ENCODE data around the gene DENR.

Gene DENR

GRCh38 chr12:122732170-122732569, 20.5 kb upstream of the DENR start:
- DNase-seq (ENCODE audit: low read depth) = no peak

GRCh38 chr12:122732611-122733010, 20.0 kb upstream of the DENR start:
- TF ChIP-seq POLR2A (IDR thresholded peaks at IDR 0.05; ENCODE audit: extremely low read depth, insufficient read length) (no peak), CTCF (IDR thresholded peaks at IDR 0.05; ENCODE audit: low read depth, low read length) (no peak), MYC (IDR thresholded peaks at IDR 0.05; ENCODE audit: low read depth, low read length) (no peak), MAX (IDR thresholded peaks at IDR 0.05; ENCODE audit: low read depth, low read length) (no peak)
- DNase-seq (ENCODE audit: low read depth) = no peak
- no peak overlapping the region for H3K4me3 ChIP-seq (ENCODE audit: low read depth, low read length)

More at GRCh38 chr12:122732170-122732569, 20.5 kb upstream of the DENR start:
- TF ChIP-seq MAX (IDR thresholded peaks at IDR 0.05; ENCODE audit: low read depth, low read length) = no peak
- no peak for TF ChIP-seq CTCF (IDR thresholded peaks at IDR 0.05; ENCODE audit: low read depth, low read length)
- TF ChIP-seq POLR2A (IDR thresholded peaks at IDR 0.05; ENCODE audit: extremely low read depth, insufficient read length) = no peak
- no peak for TF ChIP-seq MYC (IDR thresholded peaks at IDR 0.05; ENCODE audit: low read depth, low read length)
- H3K4me3 ChIP-seq (ENCODE audit: low read depth, low read length) = no peak overlapping the region

GRCh38 chr12:122738571-122738970, 14.1 kb upstream of the DENR start:
- H3K4me3 ChIP-seq (ENCODE audit: low read depth, low read length) = no peak overlapping the region
- DNase-seq (ENCODE audit: low read depth) = no peak
- TF ChIP-seq CTCF (IDR thresholded peaks at IDR 0.05; ENCODE audit: low read depth, low read length) (no peak), MAX (IDR thresholded peaks at IDR 0.05; ENCODE audit: low read depth, low read length) (no peak), POLR2A (IDR thresholded peaks at IDR 0.05; ENCODE audit: extremely low read depth, insufficient read length) (no peak), MYC (IDR thresholded peaks at IDR 0.05; ENCODE audit: low read depth, low read length) (no peak)

GRCh38 chr12:122740351-122740750, 12.3 kb upstream of the DENR start:
- DNase-seq (ENCODE audit: low read depth) = peak; percentile 47
- TF ChIP-seq MYC (IDR thresholded peaks at IDR 0.05; ENCODE audit: low read depth, low read length) (no peak), MAX (IDR thresholded peaks at IDR 0.05; ENCODE audit: low read depth, low read length) (no peak), CTCF (IDR thresholded peaks at IDR 0.05; ENCODE audit: low read depth, low read length) (no peak), POLR2A (IDR thresholded peaks at IDR 0.05; ENCODE audit: extremely low read depth, insufficient read length) (no peak)

GRCh38 chr12:122743895-122744525, 8.6 kb upstream of the DENR start:
- H3K4me3 ChIP-seq (ENCODE audit: low read depth, low read length) = no peak overlapping the region
- DNase-seq (ENCODE audit: low read depth) = no peak
- TF ChIP-seq MAX (IDR thresholded peaks at IDR 0.05; ENCODE audit: low read depth, low read length) = no peak
- no peak for TF ChIP-seq CTCF (IDR thresholded peaks at IDR 0.05; ENCODE audit: low read depth, low read length)
- no peak for TF ChIP-seq MYC (IDR thresholded peaks at IDR 0.05; ENCODE audit: low read depth, low read length)
- no peak for TF ChIP-seq POLR2A (IDR thresholded peaks at IDR 0.05; ENCODE audit: extremely low read depth, insufficient read length)

More at GRCh38 chr12:122740351-122740750, 12.3 kb upstream of the DENR start:
- H3K4me3 ChIP-seq (ENCODE audit: low read depth, low read length) = no peak overlapping the region

Data from NB4 (cell line).